WERI-Rb-1 (cell line): Measurements from ENCODE around the gene SORBS1.

Experiments
- DNase-seq: peaks from one replicate; pipeline ENCODE4 v3.0.0-alpha.2; 2020
- H3K27ac ChIP-seq: fragments of 250-450 bp; sonication (Bioruptor Pico); 2 replicates; pipeline ENCODE4 v1.5.1; 2020; ENCODE audit warnings: mild to moderate bottlenecking, moderate library complexity
- H3K27me3 ChIP-seq: fragments of 250-450 bp; sonication (Bioruptor Pico); 2 replicates; pipeline ENCODE4 v1.5.1; 2021; ENCODE audit warnings: mild to moderate bottlenecking, low read depth, moderate library complexity; ENCODE audit not compliant: insufficient read depth, severe bottlenecking
- H3K36me3 ChIP-seq: fragments of 250-450 bp; sonication (Bioruptor Pico); 2 replicates; pipeline ENCODE4 v1.5.1; 2020; ENCODE audit warnings: mild to moderate bottlenecking, moderate library complexity
- H3K4me3 ChIP-seq: 2 replicates; pipeline ENCODE4 v1.5.1; 2011; ENCODE audit warnings: low read depth, mild to moderate bottlenecking, control low read depth, low read length
- H3K9me3 ChIP-seq: fragments of 250-450 bp; sonication (Bioruptor Pico); 2 replicates; pipeline ENCODE4 v1.5.1; 2021; ENCODE audit warnings: mild to moderate bottlenecking, moderate library complexity; ENCODE audit not compliant: severe bottlenecking
- TF ChIP-seq, protein P1 (sequence below): IDR thresholded peaks from 2 replicates; pipeline ENCODE4 v1.5.1; 2011; ENCODE audit warnings: low read depth, mild to moderate bottlenecking, control low read depth, inconsistent platforms, low read length

The SORBS1 gene

DNA sequence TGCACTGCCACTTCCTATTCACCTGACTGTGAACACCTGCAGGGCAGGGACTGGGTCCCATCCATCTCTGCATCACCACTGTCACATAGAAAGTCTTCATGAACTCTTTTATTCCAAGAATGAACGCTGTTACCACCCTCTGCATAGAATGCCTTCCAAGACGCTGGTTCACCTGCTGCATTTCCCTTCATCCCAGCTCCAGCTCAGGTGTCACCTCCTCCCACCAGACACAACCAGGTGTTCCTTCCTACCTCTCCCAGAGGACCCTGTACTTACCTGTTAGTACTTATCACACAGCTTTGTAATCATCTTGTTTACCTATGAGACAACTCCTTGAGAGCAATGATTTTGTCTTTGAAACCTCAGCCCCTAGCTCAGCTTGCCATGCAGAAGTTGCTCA lies 31.1 kb downstream of the SORBS1 start:
- no peak for DNase-seq
- no peaks in the 10 kb centered on the region for H3K36me3 ChIP-seq
- H3K27me3 ChIP-seq, result no peaks in the 10 kb centered on the region
- TF ChIP-seq, protein P1, sequence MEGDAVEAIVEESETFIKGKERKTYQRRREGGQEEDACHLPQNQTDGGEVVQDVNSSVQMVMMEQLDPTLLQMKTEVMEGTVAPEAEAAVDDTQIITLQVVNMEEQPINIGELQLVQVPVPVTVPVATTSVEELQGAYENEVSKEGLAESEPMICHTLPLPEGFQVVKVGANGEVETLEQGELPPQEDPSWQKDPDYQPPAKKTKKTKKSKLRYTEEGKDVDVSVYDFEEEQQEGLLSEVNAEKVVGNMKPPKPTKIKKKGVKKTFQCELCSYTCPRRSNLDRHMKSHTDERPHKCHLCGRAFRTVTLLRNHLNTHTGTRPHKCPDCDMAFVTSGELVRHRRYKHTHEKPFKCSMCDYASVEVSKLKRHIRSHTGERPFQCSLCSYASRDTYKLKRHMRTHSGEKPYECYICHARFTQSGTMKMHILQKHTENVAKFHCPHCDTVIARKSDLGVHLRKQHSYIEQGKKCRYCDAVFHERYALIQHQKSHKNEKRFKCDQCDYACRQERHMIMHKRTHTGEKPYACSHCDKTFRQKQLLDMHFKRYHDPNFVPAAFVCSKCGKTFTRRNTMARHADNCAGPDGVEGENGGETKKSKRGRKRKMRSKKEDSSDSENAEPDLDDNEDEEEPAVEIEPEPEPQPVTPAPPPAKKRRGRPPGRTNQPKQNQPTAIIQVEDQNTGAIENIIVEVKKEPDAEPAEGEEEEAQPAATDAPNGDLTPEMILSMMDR, result no peak
- H3K27ac ChIP-seq, result no peak overlapping the region
- no peak overlapping the region for H3K4me3 ChIP-seq
- H3K9me3 ChIP-seq, result no peaks in the 10 kb centered on the region

DNA sequence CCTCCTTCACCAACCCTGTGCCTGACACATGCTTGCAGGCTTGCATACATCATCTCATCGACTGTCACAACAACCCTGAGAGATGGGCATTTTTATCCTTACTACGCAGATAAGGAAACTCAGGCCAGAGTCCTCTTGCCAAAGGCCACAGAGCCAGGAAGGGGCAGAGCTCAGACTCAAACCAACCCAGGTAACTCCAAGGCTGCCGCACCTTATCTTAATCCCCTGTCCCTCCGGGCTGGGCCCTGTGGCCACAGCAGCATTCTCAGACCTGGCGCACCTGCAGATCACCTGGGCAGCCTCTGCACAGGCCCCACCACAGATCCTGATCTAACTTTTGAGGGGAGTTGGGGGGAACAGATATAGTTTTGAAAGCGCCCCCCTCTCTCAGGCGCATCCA lies 35.1 kb downstream of the SORBS1 start:
- Histone ChIP-seq H3K27ac (no peak overlapping the region), H3K4me3 (no peak overlapping the region), H3K36me3 (no peaks in the 10 kb centered on the region), H3K9me3 (no peaks in the 10 kb centered on the region), H3K27me3 (no peaks in the 10 kb centered on the region)
- no peak for DNase-seq
- TF ChIP-seq, protein P1, result no peak

DNA sequence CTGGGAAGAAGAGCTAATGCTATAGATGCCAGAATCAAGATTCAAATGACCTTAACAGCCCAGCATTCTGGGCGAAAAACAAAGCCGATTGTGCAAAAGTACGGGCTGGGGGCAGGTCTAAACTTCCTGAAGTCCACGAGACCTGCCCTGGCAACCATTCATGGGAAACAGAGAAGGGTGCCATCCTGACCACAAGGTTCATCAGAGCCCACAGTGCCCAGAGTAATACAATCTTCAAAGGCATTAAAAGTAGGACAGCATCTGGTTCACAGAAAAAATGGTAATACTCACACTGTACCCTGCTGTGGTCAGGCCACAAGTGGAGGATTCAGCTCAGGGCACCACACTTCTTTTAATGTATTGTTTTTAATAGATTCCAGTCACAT lies 36.1 kb downstream of the SORBS1 start:
- no peaks in the 10 kb centered on the region for H3K9me3 ChIP-seq
- no peak overlapping the region for H3K27ac ChIP-seq
- no peaks in the 10 kb centered on the region for H3K27me3 ChIP-seq
- no peak for DNase-seq
- no peaks in the 10 kb centered on the region for H3K36me3 ChIP-seq
- TF ChIP-seq, protein P1, result no peak
- no peak overlapping the region for H3K4me3 ChIP-seq

DNA sequence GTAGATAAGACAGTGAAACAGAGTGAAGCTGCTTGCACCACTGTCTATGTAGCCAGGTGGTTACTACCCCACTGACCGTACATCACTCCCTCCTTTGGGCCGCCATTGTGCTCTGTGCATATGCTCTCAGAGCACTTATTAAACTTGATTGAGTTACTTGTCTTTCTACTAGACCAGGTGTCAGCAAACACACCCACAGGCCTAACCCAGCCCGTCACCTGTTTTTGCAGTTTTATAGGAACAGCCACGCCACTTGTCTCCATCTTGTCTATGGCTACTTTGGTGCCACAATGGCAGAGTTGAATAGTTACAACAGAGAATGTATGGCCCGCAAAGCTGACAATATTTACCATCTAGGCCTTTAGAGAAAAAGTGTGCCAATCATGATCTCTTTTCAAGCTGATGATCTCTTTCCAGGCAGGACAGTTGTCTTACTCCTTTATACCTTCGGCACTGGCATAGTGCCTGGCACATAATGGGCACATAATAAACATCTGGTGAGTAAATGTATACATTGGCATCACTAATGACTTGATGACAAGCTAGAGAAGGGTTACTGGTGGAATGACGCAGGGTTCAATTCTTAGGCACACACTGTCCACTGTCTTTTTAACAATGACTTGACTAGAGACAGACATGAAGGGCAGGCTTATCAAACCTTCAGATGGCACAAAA lies 36.7 kb downstream of the SORBS1 start:
- Histone ChIP-seq H3K4me3 (no peak overlapping the region), H3K9me3 (no peaks in the 10 kb centered on the region), H3K27me3 (no peaks in the 10 kb centered on the region), H3K27ac (no peak overlapping the region), H3K36me3 (no peaks in the 10 kb centered on the region)
- TF ChIP-seq, protein P1, result no peak
- no peak for DNase-seq

DNA sequence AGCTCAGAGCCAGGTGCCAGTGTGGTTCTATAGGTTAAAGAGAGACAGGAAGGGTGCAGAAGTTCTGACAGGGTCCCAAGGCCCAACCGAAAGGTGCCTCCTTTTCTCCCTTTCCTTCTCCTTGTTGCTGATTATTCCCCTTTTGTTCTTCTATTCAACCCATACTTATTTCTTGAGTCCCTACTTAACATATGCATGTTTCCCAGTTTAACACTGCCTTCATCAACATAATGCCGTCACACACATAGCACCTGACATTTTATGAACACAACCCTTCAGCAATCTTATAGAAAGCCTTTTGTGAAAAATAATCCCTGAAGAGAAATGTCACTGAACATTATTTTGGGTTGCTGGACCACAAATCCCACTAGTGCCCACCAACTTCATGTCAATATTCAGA lies 39.1 kb downstream of the SORBS1 start:
- no peaks in the 10 kb centered on the region for H3K36me3 ChIP-seq
- H3K27ac ChIP-seq, result no peak overlapping the region
- TF ChIP-seq, protein P1, result no peak
- no peak overlapping the region for H3K4me3 ChIP-seq
- no peaks in the 10 kb centered on the region for H3K27me3 ChIP-seq
- no peak for DNase-seq
- H3K9me3 ChIP-seq, result no peaks in the 10 kb centered on the region

DNA sequence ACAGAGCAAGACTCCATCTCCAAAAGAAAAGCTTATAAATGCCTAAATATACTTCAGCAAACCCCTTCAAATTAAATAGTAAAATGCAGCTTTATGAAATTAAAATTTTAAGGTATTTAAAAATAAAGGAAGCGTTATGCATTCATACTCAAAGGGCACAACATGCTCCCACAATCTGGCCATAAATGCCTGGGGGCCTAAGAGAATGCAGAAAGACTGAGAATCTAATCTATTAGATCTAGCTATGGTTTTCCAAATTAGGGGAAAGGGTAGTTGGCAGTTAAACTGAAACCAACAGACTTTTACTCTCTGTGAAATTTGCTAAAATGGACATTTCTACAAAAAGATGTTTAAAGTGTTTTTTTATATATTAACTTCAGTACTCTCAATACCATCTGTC lies 40.6 kb downstream of the SORBS1 start:
- H3K36me3 ChIP-seq, result no peaks in the 10 kb centered on the region
- no peaks in the 10 kb centered on the region for H3K27me3 ChIP-seq
- no peaks in the 10 kb centered on the region for H3K9me3 ChIP-seq
- TF ChIP-seq, protein P1, result no peak
- H3K4me3 ChIP-seq, result no peak overlapping the region
- no peak overlapping the region for H3K27ac ChIP-seq
- DNase-seq, result no peak
